GM13977 (cell line): Measurements from ENCODE around the gene RAB4B.

ENCODE experiments used
- DNase-seq: peaks from one replicate; pipeline ENCODE4 v3.0.0; 2012; ENCODE audit warnings: low spot score
- in situ Hi-C: fragments of 300-500 bp; cut with MboI; formaldehyde crosslinking; loops from one replicate; pipeline ENCODE4 v1.12.0; 2022; ENCODE audit warnings: low sequenced_read_pairs, low pct_unique_long_range_greater_than_20kb, mixed read lengths, inconsistent platforms; ENCODE audit not compliant: unreplicated experiment
- TF ChIP-seq, protein P1 (sequence below): IDR thresholded peaks from 2 replicates; pipeline ENCODE4 v1.5.1; 2012; ENCODE audit warnings: mild to moderate bottlenecking, control low read depth; ENCODE audit not compliant: insufficient read depth; ENCODE audit errors: extremely low read depth, missing control alignments

RAB4B gene

DNA sequence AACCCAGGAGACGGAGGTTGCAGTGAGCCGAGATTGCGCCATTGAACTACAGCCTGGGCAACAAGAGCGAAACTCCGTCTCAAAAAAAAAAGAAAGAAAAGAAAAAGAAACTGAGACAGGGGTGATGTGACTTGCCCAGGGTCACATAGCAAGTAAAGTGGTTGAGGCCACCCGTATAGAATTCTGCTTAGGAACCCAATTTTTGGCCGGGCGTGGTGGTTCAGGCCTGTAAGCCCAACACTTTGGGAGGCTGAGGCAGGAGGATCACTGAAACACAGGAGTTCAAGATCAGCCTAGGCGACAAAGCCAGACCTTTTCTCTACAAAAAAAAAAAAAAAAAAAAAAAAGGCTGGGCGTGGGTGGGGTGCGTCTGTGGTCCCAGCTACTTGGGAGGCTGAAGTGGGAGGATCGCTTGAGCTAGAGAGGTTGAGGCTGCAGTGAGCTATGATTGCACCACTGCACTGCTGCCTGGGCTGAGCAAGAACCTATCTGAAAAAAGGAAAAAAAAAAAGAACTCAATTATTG lies 25.7 kb upstream of the RAB4B start:
- TF ChIP-seq, protein P1, sequence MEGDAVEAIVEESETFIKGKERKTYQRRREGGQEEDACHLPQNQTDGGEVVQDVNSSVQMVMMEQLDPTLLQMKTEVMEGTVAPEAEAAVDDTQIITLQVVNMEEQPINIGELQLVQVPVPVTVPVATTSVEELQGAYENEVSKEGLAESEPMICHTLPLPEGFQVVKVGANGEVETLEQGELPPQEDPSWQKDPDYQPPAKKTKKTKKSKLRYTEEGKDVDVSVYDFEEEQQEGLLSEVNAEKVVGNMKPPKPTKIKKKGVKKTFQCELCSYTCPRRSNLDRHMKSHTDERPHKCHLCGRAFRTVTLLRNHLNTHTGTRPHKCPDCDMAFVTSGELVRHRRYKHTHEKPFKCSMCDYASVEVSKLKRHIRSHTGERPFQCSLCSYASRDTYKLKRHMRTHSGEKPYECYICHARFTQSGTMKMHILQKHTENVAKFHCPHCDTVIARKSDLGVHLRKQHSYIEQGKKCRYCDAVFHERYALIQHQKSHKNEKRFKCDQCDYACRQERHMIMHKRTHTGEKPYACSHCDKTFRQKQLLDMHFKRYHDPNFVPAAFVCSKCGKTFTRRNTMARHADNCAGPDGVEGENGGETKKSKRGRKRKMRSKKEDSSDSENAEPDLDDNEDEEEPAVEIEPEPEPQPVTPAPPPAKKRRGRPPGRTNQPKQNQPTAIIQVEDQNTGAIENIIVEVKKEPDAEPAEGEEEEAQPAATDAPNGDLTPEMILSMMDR, result no peak
- in situ Hi-C loops, result no loop called here
- no peak for DNase-seq

GRCh38 chr19:40754611-40755247 lies 23.3 kb upstream of the RAB4B start:
- TF ChIP-seq, protein P1, result no peak
- DNase-seq, result no peak
- in situ Hi-C loops, result no loop called here

DNA sequence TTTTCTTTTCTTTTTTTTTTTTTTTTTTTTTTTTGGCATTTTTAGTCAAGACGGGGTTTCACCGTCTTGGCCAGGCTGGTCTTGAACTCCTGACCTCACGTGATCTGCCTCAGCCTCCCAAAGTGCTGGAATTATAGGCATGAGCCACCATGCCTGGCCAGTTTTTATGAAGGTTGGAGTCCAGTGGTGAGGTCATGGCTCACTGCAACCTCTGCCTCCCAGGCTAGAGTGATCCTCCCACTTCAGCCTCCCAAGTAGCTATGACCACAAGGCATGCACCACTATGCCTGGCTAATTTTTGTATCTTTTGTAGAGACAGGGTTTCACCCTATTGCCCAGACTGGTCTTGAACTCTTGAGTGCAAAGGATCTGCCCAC lies 22.8 kb upstream of the RAB4B start:
- TF ChIP-seq, protein P1, result no peak
- in situ Hi-C loops, result no loop called here
- no peak for DNase-seq

DNA sequence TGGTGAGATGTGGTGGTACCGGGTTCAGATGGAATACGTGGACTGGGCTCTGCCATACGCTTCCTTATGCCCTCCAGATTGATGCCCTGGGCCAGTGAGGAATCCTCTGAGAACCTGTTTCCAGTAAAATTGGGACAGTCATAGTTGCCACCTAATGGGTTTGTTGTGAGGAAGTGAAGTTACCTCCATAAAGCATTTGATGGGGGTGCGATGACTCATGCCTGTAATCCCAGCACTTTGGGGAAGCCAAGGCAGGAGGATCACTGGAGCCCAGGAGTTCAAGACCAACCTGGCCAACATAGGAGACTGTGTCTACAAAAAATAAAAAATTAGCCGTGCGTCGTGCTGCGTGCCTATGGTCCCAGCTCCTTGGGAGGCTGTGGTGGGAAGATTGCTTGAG lies 22.3 kb upstream of the RAB4B start:
- in situ Hi-C loops, result no loop called here
- no peak for DNase-seq
- TF ChIP-seq, protein P1, result no peak

DNA sequence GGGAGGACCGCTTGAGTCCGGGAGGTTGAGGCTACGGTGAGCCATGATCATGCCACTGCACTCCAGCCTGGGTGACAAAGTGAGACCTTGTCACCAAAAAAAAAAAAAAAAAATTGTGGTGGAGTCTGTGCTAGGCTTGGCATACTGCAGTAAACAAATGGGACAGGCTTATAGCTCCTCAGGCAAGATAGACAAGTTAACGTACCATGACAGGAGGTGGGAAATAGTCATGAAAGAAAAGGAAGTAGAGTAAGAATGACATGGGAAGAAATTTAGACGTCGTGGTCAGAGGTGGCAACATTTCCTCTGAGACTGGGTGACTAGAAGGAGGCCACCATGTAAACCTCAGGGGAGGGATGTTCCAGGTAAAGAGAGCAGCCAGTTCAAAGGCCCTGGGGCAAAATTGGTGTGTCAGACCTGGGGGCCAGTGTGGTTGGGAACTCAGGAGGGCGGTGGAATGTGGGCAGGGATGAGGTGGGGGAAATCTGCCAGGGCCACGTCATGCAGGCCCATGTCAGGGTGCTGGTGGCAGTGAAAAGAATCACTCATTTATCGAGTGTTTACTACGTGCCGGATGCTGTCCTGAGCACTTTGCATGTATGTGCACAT lies 21.4 kb upstream of the RAB4B start:
- TF ChIP-seq, protein P1, result no peak
- DNase-seq, result no peak
- in situ Hi-C loops, result no loop called here

DNA sequence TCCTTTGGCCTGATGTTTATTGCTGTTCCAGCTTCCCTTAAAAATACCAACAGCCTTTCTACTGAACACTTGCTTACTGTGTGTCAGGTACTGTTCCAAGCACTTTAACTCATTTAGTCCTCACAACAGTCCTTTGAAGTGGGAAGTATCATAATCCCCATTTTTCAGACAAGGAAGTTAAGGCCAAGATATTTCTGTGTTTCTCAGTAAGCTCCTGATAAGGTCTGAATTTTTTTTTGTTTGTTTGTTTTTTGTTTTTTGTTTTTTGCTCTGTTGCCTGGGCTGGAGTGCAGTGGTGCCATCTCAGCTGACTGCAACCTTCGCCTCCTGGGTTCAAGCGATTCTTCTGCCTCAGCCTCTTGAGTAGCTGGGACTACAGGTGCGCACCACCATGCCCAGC lies 19.6 kb upstream of the RAB4B start:
- in situ Hi-C loops, result no loop called here
- TF ChIP-seq, protein P1, result no peak
- no peak for DNase-seq
